GM18499 (cell line): ENCODE results near the gene RALGPS1.

Experiments
- ATAC-seq: cut with Tn5 transposase; IDR thresholded peaks from one replicate; pipeline ENCODE4 v1.9.1; 2021; ENCODE audit warnings: moderate number of reproducible peaks; ENCODE audit not compliant: insufficient read depth, unreplicated experiment

RALGPS1 gene

GRCh38 chr9:127193483-127193882, 278.9 kb downstream of the RALGPS1 start:
- no peak for ATAC-seq

GRCh38 chr9:127194881-127195713, 280.5 kb downstream of the RALGPS1 start:
- no peak for ATAC-seq

- no peak for ATAC-seq
These were observed 281.6 kb downstream of the RALGPS1 start for GRCh38 chr9:127195976-127196825.

GRCh38 chr9:127196826-127197145, 282.2 kb downstream of the RALGPS1 start:
- ATAC-seq, result no peak

- ATAC-seq, result no peak
These were observed 282.7 kb downstream of the RALGPS1 start for GRCh38 chr9:127197186-127197860.

- ATAC-seq, result no peak
These were observed 283.4 kb downstream of the RALGPS1 start for GRCh38 chr9:127197861-127198430.

GRCh38 chr9:127198587-127198986, 284.0 kb downstream of the RALGPS1 start:
- ATAC-seq, result no peak

- ATAC-seq, result no peak
These were observed 284.6 kb downstream of the RALGPS1 start for GRCh38 chr9:127199001-127199791.

- no peak for ATAC-seq
These were observed 285.7 kb downstream of the RALGPS1 start for GRCh38 chr9:127200106-127200862.

GRCh38 chr9:127201071-127201541, 286.5 kb downstream of the RALGPS1 start:
- no peak for ATAC-seq

GRCh38 chr9:127201731-127202130, 287.1 kb downstream of the RALGPS1 start:
- ATAC-seq, result no peak

GRCh38 chr9:127202461-127203169, 288.0 kb downstream of the RALGPS1 start:
- no peak for ATAC-seq

- ATAC-seq, result no peak
These were observed 289.2 kb downstream of the RALGPS1 start for GRCh38 chr9:127203681-127204327.

GRCh38 chr9:127204771-127205470, 290.3 kb downstream of the RALGPS1 start:
- ATAC-seq, result no peak

GRCh38 chr9:127205952-127206351, 291.4 kb downstream of the RALGPS1 start:
- no peak for ATAC-seq

GRCh38 chr9:127206666-127207065, 292.1 kb downstream of the RALGPS1 start:
- no peak for ATAC-seq

- ATAC-seq, result no peak
These were observed 293.3 kb downstream of the RALGPS1 start for GRCh38 chr9:127207734-127208410.
